HG02970 (cell line): ENCODE measurements around the gene RLN3.

Source experiments
- ATAC-seq: cut with Tn5 transposase; IDR thresholded peaks from one replicate; pipeline ENCODE4 v1.9.1; 2021; ENCODE audit warnings: mild to moderate bottlenecking, moderate library complexity, moderate number of reproducible peaks; ENCODE audit not compliant: unreplicated experiment, low FRiP score

The RLN3 gene

GRCh38 chr19:14052470-14052869 lies 24.5 kb downstream of the RLN3 start:
- no peak for ATAC-seq

- no peak for ATAC-seq
These were observed 25.1 kb downstream of the RLN3 start for GRCh38 chr19:14053032-14053431.

- no peak for ATAC-seq
These were observed 25.6 kb downstream of the RLN3 start for GRCh38 chr19:14053500-14053899.

GRCh38 chr19:14054099-14054498 lies 26.2 kb downstream of the RLN3 start:
- ATAC-seq = no peak

DNA sequence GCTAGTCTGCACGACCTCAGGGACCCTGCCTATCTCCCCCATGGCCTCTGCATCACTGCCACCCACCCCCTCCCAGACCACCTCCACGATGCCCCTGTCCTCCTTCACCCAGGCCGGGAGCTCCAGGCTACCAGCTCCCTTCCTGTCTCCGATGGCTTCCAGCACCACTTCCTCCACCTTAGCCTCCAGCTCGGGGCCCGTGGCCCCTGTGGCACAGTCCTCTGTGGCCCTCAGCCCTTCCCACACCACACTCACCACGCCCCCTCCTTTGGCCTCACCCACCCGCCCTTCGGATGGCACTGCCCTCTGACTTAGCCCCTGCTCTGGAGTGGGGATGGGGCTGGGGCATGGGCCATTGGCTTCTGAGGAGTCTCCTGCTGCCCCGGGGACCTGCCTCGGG lies 26.8 kb downstream of the RLN3 start:
- no peak for ATAC-seq

- ATAC-seq = no peak
These were observed 27.4 kb downstream of the RLN3 start for GRCh38 chr19:14055396-14055795.

- ATAC-seq = no peak
These were observed 28.2 kb downstream of the RLN3 start for GRCh38 chr19:14056069-14056666.

DNA sequence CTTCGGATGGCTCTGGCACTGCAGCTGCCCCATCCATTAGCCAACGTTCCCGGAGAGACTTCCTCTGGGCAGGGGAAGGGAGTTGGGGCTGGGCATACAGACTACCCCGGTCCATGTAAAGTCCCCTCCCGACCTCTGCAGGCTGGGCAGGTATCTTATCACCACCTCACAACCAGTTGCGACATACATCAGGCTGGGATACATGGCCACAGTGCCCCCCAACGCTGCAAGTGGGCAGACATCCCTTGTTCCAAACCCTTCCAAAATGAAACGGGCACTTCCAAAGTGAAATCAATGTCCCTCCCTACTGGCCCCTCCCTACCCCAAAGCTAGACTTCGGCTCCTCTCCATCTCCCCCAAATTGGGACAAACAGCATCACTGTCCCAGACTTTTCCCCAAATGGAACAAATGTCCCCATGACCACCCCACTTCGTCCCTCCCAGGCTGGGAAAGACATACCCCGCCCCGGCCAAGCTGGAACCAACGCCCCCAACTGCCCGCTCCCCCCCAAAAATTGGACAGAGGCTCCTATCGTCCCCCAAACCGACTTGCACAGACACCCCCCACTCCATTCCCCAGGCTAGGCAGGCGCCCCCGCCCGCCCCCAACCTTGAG lies 28.9 kb downstream of the RLN3 start:
- ATAC-seq = no peak

GRCh38 chr19:14058182-14059092 lies 30.5 kb downstream of the RLN3 start:
- ATAC-seq = no peak

GRCh38 chr19:14059093-14059480 lies 31.1 kb downstream of the RLN3 start:
- ATAC-seq = no peak

GRCh38 chr19:14059652-14060155 lies 31.8 kb downstream of the RLN3 start:
- no peak for ATAC-seq

DNA sequence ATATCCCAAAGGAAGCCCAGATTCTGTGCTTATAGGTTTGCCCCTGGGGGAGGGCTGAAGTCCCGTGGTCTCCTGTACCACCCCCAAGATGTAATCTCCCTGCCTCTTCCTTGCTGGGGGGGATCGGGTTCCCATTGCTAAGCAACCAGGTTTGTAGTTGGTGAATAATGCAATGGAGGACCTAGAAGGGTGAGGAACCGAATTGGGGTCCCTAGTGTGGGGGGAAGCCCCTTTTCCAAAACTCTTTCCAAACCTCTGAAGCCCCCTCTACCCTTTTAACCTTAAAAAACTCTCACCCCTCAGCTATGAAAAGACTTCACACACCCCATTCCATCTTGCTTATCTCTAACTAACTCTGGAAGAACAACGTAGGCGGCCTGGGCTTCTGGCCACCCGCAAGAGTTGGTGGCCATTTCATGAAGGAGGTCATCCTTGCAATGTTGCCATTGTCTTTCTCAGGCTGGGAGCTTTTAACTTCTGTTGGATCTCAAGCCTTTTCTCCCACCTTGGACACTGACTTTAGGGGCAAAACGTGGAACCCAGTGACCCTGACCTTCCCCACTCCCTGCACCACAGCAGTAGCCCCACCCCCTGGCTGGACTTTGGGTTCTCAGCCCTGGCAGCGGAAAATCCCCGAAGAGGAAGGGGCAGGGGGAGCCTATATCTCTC lies 33.3 kb downstream of the RLN3 start:
- ATAC-seq = no peak

GRCh38 chr19:14061751-14062557 lies 34.0 kb downstream of the RLN3 start, which contains the start of gene PALM3:
TSS of gene PALM3 (minus strand) at chr19:14062076. CDS start at chr19:14061980, 96 bp downstream.
- no peak for ATAC-seq

GRCh38 chr19:14062558-14062855 lies 34.6 kb downstream of the RLN3 start:
- no peak for ATAC-seq

DNA sequence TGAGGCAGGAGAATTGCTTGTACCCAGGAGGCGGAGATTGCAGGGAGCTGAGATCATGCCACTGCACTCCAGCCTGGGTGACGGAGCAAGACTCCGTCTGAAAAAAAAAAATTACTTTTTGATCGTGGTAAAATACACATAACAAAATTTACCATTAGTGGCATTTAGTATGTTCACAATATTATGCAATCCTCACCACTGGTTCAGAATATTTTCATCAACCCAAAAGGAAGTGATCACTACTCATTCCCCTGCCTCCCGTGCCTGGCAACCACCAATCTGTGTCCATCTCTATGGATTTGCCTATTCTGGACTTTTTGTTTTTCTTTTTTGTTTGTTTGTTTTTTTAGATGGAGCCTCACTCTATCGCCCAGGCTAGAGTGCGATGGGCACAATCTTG lies 35.2 kb downstream of the RLN3 start:
- ATAC-seq = no peak

- no peak for ATAC-seq
These were observed 38.2 kb downstream of the RLN3 start for GRCh38 chr19:14066134-14066533.

- ATAC-seq = no peak
These were observed 42.5 kb downstream of the RLN3 start for GRCh38 chr19:14070268-14071050.

DNA sequence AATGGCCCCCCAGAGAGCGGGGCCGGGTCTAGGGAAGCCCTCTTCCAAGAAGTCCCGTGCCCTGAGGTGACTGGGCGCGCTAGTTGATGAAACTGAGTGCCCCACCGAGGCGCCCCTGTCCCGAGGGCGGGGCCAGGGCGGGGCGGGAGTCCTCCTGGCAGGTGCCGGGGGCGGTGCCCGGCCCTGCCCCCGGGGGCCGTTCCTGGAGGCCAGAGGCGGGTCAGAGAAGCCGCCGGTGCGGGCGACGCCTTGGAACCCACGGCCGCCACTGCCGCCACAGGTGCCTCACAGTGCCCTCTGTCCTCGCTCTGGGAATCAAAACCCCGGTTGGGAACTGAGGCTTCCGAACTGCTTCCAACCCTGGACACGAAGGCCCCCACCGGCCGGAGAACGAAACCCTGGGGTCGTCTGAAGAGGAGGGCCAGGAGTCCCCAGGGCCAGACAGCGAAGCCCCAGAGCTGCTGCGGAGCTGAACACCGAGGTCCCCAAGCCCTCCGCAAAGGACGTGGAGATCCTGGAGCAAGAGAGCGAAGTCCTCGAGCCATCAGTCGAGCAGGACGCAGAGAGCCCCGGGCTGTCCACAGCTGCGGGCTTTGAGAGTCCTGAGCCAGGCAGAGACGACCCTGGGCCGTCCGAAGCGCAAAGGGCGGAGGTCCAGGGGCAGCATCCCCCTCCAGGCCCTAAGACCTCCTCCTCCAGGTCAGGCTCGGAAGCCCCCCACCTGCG lies 44.8 kb downstream of the RLN3 start, which contains the start of gene MISP3:
TSS of gene MISP3 (plus strand) at position 252 of the 726 bp plus-strand sequence. CDS start 524 bp downstream, outside the sequence.
- peak; percentile 1 for ATAC-seq
